Measurements from ENCODE around the gene LY6G6F.
"Not testable (repeated sequence)": the region's sequence is repeated elsewhere in the genome, so short reads cannot be mapped to it uniquely, and the experiment has no call there.

Gene LY6G6F

DNA sequence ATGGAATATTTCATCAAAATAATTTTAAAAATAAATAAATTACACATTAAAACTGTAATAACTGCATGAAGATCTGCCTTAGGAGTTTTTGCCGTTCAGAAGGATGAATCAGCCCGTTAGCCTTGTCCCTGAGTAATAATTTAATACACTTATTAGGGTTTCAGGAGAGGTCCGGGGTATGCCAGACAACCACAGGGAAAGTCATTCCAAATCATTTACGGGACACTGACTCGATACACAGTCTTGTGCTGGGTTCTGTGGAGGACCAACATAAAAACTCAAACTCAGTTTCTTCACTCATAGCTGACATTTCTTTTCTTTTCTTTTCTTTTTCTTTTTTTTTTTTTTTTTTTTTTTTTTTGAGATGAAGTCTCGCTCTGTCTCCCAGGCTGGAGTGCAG, 735 bp upstream of the LY6G6F start:
- DNase-seq, result no peak

DNA sequence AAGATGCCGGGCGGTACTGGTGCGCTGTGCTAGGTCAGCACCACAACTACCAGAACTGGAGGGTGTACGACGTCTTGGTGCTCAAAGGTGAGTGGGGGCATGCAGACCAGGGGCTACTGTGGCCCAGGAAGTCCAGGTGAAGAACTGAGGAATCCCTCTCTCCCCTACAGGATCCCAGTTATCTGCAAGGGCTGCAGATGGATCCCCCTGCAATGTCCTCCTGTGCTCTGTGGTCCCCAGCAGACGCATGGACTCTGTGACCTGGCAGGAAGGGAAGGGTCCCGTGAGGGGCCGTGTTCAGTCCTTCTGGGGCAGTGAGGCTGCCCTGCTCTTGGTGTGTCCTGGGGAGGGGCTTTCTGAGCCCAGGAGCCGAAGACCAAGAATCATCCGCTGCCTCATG, 1.0 kb downstream of the LY6G6F start:
- no peak for DNase-seq

DNA sequence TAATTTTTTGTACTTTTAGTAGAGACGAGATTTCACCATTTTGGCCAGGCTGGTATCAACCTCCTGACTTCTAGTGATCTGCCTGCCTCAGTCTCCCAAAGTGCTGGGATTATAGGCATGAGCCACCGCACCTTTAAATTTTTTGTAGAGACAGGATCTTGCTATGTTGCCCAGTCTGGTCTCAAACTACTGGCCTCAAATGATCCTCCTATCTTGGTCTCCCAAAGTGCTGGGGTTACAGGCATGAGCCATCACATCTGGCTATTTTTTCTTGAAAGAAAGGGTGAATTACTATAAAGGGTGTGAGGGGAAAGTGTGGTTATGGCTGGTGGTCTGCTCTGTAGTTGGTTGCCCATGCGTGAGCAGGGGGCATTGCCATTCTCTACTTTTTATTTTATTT, 1.6 kb downstream of the LY6G6F start:
- no peak for DNase-seq

DNA sequence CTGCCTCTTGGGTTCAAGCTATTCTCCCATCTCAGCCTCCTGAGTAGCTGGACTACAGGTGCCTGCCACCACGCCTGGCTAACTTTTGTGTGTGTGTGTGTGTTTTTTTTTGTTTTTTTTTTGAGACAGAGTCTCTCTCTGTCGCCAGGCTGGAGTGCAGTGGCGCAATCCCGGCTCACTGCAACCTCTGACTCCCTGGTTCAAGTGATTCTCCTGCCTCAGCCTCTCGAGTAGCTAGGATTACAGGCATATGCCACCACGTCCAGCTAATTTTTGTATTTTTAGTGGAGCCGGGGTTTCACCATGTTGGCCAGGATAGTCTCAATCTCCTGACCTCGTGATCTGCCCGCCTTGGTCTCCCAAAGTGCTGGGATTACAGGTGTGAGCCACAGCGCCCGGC, 2.5 kb downstream of the LY6G6F start:
- DNase-seq, result not testable (repeated sequence)

DNA sequence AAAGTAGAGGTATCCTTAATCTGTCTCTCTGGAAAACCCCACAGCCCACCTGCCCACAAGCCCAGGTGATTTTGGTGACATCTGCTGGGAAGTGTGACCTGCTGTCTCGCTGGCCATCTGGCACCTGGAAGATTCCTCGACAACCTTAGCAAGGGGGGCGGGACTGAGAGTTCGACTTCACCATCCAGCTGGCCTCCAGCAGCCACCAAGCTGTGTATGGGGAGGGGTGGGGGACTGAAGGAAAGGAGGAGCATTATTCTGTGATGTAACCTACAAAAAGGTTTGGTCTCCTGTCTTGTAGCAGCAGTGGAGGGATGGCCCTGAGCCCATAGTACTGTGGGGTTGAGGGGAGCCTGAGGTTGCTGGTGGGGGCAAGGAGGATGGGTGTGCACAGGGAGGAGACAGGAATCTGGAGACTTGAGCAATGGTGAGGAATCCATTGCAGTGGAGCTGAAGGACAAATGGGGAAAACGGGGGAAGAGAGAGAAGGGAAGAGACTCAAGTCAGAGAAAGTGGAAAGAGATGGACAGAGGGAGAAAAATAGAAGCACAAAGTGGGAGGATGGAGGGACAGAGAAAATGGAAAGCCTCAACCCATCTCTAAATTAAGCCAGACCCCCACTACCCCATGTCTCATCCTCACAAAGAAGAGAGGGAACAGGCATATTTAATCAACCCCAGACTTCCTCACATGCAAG, 4.0 kb downstream of the LY6G6F start:
- no peak for DNase-seq

DNA sequence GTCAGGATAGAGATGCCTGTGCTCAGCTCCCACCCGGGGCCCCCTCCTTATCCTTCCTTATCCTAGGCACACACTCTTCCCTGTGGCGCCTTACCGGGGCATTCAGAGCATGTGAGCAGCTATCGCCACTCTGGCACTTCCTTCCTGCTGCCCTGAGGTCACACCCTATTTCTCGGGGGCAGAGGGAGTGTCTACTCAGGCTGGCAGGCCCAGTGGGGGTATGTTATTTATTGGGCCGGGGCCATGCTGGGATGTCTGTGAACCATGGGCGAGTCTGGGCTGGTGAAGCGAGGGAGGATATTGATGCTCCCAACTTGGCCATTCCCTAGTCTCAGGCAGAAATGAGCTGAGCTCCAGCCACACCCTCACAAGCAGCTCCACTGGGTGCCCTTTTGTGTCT, 4.6 kb downstream of the LY6G6F start:
- no peak for DNase-seq

DNA sequence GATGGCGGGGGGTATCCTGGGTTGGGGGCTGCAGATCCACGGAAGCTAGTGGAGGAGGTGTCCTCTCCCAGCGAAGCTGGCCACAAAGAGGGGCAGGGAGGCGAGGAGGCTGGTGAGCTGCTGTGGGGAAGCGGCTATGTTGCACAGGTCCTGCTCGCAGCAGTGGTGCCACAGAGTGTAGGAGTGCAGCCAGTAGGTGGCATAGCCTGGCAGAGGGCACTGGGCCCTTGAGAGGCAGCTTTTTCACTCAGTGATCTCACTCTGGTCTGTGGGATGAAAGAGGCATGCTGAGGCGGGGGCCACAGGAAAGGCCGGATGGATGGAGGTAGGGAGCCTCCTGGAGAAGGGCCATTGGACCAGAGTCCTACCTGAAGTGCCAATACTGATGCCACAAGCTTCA, 5.6 kb downstream of the LY6G6F start:
- no peak for DNase-seq

DNA sequence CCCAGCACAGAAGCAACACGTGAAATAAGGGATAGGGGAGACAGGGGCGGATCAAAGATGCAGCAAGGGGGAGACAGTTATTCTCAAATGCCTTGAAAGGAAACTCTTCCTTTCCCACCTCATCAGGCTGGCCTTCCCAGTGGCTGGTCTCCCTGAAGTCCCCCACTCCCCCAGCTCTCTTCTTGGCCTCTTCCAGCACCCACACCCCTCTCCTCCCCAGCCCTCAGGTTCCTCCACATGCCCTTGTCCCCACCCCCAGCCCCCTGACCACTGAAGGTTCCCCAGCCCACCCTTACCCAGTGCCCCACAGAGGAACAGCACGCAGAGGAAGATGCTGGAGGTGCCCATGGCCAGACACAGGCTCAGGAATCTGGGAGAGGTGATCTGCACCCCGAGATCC, 6.8 kb downstream of the LY6G6F start:
- DNase-seq, result no peak

DNA sequence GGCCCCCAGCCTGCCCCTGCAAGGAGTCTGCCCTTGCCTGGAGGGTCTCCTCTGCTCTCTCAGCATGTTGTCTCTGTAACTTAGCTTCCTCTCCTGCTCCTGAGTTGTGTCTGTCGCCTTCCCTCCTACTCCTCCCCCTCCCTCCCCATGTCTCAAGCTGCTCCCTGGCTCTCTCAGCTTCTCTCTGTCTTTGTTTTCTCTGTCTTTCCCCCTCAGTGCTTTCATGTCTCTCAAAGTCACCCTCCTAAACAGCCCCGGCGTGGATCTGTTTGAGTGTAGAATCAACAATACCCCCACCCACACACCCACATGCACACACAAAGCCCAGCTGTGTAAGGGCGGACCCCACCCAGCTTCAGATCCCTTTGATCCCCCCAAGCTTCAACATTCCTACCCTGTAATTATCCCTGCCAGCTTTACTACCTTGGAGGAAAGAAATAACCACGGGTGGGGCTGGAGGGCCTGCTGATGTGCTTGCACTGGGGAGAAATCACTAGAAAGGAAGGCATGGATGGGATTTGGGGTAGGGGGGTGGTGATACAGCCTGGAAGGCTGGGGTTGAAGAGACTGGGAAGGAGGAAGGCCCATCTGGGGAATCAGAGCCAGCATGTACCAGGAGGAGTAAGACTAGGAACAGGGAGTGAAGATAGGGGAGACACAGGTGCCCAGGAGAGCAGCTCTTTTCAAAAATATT, 7.5 kb downstream of the LY6G6F start:
- no peak for DNase-seq

DNA sequence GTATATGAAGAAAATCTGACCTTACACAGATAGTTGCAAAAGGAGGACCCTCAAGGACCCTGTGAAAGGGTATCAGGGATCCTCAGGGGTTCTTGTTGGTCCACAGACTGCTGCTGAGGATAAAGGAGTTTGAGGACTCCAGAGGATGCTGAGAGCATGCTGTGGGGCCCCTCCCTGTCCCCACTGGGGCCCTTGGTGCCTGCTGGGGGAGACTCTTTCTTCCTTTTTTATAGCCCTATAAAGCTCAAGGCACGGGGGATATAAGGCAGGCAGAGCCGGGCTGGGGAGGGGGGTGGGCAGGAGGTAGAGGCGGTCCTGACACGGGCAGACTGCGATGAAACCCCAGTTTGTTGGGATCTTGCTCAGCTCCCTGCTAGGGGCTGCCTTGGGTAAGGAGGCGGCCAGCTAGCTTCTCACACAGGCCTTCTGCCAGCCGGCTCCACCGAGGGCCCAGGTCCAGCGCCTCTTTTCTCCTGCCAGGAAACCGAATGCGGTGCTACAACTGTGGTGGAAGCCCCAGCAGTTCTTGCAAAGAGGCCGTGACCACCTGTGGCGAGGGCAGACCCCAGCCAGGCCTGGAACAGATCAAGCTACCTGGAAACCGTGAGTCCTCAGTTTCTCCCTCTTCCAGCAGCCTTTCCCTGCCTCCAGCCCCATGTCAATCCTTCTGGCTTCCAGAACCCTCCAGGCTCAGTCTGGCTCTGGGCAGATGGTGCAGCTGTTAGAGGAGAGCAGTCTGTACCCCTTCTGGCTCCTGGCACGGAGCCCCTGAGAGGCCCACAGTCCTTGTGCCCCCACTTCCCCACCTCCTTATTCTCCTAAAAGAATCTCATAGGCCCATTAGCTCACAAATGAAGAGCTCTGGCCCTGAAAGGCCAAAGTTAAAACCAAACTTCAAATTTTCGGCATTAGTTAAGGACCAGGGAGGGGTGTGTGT, 8.6 kb downstream of the LY6G6F start, which contains the start of gene LY6G6D:
LY6G6D (plus strand) TSS at position 327 of the 937 bp plus-strand sequence; CDS start at position 335, 8 bp downstream.
- DNase-seq, result no peak

DNA sequence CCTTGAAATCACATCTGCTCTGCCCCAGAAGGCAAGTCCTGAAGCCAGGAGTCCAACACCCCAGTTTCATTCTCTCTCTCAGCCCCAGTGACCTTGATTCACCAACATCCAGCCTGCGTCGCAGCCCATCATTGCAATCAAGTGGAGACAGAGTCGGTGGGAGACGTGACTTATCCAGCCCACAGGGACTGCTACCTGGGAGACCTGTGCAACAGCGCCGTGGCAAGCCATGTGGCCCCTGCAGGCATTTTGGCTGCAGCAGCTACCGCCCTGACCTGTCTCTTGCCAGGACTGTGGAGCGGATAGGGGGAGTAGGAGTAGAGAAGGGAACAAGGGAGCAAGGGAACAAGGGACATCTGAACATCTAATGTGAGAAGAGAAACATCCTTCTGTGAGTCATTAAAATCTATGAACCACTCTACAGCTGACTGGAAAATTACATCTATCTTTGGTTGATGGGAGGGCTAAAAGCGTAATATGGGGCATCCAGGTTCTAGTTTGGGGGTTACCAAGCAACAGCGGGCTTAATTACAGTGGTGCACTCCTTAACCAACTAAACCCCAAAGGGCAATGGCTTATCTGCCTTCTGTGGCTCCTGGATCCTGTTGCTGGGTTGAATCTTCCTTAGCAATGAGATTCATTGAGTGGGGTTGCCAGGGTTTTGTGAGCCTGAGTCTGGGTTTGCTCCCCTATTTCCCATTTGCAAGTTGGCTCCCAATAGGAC, 11.0 kb downstream of the LY6G6F start:
- DNase-seq, result peak; percentile 55

DNA sequence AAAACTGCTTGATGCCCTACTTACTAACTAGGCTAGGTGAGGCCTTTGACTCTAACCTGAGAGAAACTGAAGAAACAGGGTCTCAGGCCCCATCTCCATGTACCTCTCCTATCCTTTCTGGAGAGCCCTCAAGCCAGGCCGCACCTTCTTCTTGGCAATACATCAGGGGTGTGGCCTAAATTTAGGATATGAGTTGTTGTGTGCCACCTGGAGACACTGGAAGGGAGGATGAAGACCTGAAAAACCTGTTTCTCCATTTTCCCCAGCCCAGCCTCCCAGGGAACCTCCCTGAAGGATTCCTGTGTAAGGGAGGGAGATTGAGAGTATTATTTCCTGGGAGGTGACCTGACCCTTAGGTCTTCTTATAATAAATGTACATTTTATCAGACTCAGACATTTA, 11.6 kb downstream of the LY6G6F start:
- no peak for DNase-seq

DNA sequence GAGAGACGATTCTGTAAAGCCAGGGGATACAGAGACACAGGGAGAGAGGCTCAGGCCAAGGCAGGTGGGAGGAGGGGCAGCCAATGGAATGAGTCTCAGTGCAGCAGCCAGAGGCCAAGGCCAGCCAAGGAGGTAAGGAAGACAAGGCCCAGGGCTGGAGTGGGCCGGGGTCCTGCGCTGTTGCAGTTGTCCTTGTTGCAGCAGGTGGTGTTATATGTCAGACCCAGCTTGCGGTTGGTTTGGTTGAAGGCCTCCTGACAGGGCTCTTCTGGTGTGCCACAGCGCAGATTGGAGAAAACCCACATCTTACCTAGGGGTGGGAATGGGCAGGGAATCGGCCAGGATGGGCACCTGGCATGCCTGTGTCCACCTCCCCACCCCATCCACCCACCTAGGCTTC, 12.3 kb downstream of the LY6G6F start:
- DNase-seq, result no peak

DNA sequence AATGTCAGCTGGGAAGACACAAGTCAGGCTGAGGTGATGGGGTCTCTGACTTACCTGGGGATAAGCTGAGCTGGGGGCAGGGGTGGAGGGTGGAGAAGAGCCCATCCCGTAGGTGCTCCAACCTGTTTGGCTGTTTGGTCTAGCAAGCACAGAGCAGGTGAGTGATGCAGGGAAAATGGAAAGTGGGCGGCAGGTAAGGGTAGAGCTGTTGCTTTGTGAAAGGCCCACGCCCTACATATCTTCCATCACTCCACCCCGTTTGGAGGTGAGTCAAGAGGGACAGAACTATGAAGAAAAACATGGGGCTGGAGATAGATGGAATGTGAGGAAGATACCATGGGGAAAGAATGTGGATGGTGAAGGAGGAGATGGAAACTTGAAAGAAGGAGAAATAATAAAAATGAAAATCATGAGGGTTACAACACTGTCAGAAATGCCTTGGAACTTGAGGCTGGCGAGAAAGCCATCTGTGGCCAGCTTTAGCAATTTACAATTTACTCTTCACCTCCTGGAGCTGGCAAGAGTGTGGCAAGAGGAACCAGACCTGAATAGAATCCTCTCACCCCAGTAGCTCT, 13.6 kb downstream of the LY6G6F start:
- no peak for DNase-seq

DNA sequence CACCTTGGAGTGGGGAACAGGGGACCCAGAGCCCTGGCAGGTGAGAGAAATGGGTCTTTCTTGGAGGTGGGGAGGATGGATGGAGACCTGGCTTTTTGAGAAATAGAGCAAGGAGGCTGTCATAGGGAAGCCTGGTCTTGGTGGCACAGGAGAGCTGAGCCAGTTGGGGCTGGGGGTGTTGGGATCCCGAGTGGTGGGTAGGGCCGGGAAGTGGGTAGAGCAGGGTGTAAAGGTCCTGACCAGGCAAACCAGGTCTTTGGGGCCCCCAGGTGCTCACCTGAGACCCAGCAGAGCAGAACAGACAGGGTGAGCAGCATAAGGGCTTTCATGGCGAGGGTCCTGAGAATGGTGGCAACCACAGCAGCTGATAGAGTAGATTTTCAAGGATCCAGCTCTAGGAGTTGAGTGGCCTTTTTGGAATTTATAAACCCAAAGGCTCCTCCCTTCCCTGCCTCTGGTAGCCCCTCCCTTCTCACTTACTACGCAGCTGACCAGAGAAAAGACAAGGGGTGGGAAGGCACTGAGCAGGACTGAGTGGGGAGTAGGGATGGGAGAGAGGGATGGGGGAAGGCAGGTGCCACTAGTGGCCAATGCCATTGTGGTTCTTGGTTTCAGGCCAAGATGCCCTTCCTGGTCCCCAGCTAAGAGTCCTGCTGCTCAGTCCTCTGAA, 14.8 kb downstream of the LY6G6F start, which contains the start of gene LY6G6C:
LY6G6C (minus strand) TSS at position 396 of the 670 bp plus-strand sequence; CDS start at position 329, 67 bp downstream.
- no peak for DNase-seq

DNA sequence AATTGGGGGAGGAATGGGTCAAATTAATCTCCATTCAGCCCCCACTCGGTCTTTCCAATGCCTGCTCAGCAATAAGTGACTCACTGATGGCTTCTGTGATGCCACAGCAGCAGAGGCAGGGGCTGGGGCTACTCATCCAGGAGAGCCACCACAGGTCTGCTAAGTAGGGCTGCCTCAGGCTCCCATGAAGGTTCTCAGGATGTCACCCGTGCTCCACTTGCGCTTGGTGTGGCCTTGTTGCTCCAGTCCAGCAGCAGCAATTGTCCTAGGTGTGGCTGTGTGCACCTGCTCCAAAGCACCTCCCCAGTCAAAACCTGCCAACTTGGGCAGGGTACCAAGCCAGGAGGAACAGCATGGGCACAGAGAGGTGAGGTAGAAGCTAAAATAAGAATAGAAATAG, 15.5 kb downstream of the LY6G6F start:
- no peak for DNase-seq

DNA sequence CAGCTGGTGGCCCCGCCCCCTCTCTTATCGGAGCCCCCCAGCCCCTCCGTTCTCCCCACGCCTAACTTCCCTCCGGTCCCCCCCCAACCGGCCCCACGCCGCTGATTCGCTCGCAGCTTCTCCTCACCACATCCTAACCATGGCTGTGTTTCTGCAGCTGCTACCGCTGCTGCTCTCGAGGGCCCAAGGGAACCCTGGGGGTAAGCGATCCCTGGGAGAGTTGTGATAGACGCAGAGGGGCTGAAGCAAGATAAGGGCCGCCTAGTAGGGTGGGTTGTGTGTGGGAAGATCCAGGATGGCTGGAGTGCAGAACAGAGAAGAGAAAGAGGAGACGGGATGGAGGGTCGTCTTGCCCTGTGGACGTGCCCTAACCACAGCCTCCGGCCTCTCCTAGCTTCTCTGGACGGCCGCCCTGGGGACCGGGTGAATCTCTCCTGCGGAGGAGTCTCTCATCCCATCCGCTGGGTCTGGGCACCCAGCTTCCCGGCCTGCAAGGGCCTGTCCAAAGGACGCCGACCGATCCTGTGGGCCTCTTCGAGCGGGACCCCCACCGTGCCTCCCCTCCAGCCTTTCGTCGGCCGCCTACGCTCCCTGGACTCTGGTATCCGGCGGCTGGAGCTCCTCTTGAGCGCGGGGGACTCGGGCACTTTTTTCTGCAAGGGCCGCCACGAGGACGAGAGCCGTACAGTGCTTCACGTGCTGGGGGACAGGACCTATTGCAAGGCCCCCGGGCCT, 16.7 kb downstream of the LY6G6F start, which contains the start of gene MPIG6B:
MPIG6B (plus strand) TSS at position 129 of the 735 bp plus-strand sequence; CDS start at position 140, 11 bp downstream.
- DNase-seq, result peak; percentile 71

DNA sequence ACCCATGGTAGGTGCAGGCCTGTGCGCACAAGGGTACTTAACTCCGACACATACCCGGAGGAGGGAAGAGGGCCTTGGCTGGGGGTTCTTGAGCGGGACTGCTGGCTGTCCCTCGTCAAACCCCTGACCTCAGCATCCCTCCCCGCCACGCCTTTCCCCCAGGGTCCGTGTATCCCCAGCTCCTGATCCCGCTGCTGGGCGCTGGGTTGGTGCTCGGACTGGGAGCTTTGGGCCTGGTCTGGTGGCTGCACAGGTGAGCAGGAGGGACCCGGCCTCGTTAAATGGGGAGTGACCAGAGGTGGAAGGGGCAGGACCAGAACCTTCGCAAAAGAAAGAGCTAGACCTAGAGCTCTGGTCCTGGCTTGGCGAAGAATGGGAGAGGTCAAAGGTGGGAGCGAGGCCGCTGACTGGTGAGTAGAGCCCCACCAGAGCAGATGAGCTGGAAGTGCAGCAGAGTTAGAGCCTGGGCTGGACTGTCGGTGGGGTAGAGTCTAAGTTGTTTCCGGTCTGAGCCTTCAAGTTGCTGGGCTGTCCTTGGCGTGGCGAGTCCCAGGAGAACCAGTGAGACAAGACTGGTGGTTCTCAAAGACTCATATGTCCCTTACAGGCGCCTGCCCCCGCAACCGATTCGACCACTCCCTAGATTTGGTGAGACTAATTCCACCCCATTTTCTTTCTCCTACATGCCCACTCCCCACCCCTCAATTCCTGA, 17.5 kb downstream of the LY6G6F start:
- no peak for DNase-seq

DNA sequence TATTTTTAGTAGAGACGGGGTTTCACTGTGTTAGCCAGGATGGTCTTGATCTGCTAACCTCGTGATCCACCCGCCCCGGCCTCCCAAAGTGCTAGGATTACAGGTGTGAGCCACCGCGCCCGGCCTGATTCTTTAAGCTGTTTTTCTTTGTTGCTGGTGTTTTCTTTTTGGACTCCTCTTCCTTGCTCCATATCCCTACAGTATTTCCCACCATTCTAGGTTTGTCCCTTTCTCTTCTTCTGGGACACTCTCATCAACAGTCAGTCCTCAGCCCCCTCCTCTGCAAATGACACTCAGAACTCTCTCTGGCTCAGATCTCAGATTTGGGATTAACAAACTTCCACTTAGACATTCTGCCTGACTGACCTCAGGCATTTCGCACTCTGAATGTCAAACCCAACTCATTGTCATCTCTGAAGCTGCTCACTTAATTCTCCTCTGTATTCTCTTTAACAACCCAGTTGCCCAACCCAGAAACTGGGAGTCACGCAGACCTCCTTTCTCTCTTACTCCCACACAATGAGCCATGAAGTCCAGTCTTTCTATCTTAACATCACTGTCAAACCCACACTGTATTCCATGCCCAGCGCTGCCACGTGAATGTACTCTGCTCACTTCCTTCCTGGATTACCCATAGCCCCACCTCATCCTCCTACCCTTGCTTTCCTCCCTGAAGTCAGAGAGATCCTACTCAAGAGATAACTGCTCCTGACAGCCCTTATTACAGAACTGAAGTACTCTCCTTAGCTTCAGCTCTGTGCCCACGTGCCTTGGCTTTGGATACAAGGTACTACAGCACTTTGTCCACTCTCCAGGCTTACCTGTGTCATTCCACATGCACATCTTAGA, 19.1 kb downstream of the LY6G6F start:
- no peak for DNase-seq

Data from NCI-H1436 (cell line).